ENCODE measurements around the gene CAMSAP1.

DNA sequence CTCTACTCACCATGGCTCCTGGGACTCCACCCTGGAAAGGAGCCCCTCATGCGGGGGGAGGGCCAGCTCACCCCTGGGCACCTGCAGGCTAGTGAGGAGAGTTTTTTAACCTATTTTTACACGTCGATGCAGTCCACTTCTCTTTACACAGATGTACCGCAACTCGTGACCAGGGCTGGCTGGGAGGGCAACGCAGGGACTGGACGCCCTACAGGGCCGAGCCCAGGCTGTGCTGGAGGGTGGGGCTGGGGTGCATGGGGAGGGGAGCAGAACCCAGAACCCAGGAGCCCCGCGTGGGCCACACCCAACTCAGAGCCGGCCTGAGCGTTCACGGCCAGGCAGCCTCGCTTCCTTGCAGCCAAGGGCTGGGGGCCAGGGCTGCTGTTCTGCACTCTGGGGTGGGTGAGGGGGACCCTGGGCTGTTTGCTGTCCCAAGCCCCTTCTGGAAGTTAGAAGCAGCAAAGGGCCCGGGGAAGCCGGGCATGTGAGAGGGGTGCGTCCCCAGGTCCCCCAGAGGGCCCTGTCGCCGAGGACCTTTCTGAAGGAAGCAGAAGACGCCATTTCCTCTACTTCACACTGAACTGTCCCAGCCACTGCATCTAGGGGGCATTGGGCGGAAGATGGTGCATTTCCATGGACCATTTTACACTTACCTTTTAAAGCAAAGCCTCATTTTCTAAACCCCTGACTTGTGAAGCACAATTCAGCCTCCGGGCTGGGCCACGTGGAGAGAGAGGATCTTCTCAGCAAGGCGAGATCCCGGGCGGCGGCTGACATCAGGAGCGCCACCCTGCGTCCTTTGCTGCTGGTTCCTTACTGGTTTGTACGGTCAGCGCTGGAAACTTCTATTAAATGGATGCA lies 114.8 kb downstream of the CAMSAP1 start:
- TF ChIP-seq TCF3 (IDR thresholded peaks at IDR 0.05; ENCODE audit: borderline replicate concordance, insufficient read depth, low read depth, low read length): no peak
- no peak for TF ChIP-seq RBBP5 (conservative IDR thresholded peaks at IDR 0.05)
- TF ChIP-seq ATF7 (IDR thresholded peaks at IDR 0.05; ENCODE audit: low read depth): no peak
- no peak for TF ChIP-seq EZH2 (IDR thresholded peaks at IDR 0.05; ENCODE audit: borderline replicate concordance, control insufficient read depth, low read depth, low read length)
- TF ChIP-seq, protein P1, sequence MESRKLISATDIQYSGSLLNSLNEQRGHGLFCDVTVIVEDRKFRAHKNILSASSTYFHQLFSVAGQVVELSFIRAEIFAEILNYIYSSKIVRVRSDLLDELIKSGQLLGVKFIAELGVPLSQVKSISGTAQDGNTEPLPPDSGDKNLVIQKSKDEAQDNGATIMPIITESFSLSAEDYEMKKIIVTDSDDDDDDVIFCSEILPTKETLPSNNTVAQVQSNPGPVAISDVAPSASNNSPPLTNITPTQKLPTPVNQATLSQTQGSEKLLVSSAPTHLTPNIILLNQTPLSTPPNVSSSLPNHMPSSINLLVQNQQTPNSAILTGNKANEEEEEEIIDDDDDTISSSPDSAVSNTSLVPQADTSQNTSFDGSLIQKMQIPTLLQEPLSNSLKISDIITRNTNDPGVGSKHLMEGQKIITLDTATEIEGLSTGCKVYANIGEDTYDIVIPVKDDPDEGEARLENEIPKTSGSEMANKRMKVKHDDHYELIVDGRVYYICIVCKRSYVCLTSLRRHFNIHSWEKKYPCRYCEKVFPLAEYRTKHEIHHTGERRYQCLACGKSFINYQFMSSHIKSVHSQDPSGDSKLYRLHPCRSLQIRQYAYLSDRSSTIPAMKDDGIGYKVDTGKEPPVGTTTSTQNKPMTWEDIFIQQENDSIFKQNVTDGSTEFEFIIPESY (IDR thresholded peaks at IDR 0.05): no peak
- no peak for TF ChIP-seq HDAC2 (IDR thresholded peaks at IDR 0.05)
